Upper lobe of left lung (tissue), 4 donors: ENCODE results near the gene CELF3.

ENCODE experiments used
- CTCF ChIP-seq, 6 experiments: fragments of 450-650 bp in 4 of 6; fragments of 200-600 bp in 2 of 6; sonication (generic) in 2 of 6; IDR thresholded peaks; one replicate each; pipeline ENCODE4 v1.5.1; 2016 to 2019; ENCODE audit warnings: antibody characterized with exemption in 6 of 6
- POLR2A ChIP-seq, 4 donors: fragments of 450-650 bp; IDR thresholded peaks; one replicate each; pipeline ENCODE4 v1.5.1; 2016 to 2017; ENCODE audit warnings: antibody characterized with exemption in 4 of 4, mild to moderate bottlenecking in 2 of 4
- POLR2AphosphoS5 ChIP-seq, 2 donors: sonication (generic); formaldehyde crosslinking; IDR thresholded peaks; one replicate each; pipeline ENCODE4 v1.5.1; 2017; ENCODE audit warnings: antibody characterized with exemption in 2 of 2

GRCh38 chr1:151714820-151715725 lies 1.5 kb downstream of the CELF3 start:
- TF ChIP-seq CTCF (IDR thresholded peaks at IDR 0.05): no peak
- TF ChIP-seq POLR2AphosphoS5 (IDR thresholded peaks at IDR 0.05): no peak
- no peak for TF ChIP-seq POLR2A (IDR thresholded peaks at IDR 0.05)
